ENCODE results near the gene AQP7.
"Not testable (repeated sequence)": the region's sequence is repeated elsewhere in the genome, so short reads cannot be mapped to it uniquely, and the experiment has no call there.

The AQP7 gene

DNA sequence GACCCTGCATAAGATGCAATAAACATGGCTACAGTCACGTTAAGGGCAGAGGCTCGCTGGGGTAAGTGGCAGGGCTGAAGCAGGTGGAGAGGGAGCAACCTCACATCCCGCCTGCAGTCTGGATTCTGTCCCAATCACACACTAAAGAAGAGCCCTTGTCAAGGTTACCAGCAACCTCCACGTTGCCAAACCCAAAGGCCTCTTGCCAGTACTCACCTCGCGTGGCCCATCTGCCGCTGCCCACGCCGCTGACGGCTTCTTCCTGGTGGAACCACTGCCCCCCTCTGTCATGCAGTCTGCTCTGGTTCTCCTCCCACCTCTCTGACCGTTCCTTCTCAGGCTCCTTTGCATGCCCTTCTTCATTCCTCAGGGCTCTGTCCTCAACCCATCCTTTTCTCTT lies 8.8 kb downstream of the AQP7 start:
- no peak for DNase-seq

DNA sequence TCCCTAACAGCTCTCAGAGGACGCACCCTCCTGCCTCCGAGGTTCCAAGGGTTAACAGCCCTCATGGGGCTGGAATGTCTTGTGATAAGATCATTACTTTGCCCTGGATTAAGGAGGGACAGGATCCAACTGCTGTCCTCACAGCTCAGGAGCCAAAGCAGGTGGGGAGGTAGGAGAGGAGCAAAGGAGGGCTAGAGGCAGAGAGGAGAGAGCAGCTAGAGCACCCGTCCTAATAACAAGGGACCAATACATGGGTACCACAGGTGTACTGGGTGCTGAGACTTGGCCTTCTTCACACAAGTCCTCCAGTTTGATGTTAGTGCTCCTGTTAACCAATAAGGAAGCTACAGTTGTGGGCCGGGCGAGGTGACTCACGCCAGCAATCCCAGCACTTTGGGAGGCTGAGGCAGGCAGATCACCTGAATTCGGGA lies 9.8 kb downstream of the AQP7 start:
- DNase-seq: not testable (repeated sequence)

DNA sequence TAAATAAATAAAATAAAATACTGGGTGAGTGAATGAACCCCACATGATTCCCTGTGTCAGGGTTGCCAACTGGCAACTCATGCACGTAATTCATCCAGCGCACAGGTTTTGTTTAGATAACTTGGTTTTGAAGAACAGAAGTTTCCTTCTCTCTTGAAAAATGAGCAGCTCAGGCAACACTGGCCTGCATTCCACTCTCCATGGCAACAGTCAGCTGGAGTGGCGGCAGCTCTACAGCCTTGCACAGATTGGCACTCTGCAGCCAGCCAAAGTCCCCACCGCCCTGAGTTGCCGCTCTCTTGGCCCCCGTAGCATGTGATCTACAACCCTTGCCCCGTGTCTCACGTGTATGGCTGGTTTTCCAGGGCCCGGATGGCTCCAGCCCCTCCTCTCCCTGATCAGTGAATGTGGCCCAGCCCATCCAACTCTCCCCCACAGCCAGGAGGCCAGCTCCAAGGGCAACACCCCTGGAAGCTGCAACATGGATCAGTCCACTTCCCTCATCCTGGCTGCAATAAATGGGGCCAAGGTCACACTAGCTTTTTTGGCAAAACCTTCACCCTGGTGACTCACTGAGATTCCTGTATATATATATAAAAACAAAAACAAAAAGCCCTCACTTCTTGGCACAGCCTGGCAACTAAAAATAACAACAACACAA lies 11.1 kb downstream of the AQP7 start:
- DNase-seq: peak; percentile 23

DNA sequence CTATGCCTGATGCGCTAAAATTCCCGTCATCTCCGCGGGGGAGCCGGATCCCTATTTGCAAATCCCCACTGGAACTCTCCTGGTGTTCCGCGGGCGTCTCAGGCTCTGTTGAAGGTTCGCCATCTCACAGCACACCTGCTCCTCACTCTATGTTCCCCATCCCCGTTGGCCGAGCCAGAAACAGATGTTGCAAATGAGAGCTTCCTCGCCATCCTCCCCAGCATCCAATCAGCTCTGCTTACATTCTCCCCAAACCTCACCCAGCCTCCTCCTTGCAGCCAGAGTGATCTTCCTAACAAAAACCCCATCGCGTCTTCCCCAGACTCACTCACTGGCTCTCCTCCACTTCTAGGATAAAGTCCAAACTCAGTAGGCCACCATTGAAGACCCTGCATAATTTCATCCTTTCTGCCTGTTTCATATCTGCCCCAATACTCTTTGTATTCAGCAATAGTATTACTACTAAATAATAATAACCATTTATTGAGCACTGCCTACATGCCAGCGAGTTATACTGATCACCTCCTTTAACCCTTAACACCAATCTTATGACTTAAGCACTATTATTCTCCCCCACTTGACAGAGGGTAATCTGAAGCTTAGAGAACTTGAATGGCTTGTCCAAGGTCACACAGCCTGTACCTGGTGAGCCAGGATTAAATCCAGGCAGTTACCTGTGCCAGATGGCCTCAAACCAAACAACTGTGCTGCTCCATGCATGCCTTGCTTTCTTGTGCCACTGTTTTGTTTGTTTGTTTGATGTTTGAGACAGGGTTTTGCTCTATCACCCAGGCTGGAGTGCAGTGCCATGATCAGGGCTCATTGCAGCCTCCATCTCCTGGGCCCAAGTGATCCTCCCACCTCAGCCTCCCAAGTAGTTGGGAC lies 14.0 kb downstream of the AQP7 start:
- DNase-seq: no peak

DNA sequence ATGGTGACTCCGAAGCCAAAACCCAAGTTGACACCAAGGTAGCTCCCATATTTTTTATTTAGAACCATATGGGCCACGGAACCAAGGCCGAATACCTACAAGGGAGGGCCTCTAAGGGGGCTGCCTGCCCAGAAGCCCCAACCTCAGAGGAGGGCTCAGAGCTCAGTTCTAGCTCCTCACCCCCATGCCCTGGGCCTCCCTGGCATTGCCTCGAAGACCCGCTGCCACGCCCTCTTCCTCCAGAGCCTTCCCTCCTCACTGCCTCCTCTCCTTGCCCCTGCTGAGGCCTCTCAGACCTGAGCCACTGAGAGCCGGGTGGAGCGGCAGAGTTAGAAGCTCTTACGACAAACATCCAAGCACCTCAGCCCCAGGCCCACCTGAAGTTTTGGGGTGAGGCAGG lies 15.4 kb downstream of the AQP7 start:
- not testable (repeated sequence) for DNase-seq

DNA sequence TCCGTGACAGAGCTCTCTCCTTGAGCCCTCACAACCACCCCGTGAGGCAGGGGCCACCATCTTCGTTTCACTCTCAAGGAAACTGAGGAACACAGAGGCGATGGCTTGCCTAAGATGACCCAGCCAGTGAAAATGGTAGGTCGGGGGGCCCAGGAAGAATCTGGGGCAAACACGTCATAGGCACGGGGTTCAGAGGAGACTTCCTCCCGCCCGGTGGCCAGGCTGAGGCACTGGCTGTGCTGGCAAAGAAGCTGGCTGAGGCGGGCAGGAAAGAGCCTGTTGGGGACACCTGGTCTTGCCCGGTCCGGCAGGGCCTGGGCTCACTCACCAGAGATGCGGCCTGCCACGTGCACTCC lies 15.7 kb downstream of the AQP7 start:
- DNase-seq: not testable (repeated sequence)

DNA sequence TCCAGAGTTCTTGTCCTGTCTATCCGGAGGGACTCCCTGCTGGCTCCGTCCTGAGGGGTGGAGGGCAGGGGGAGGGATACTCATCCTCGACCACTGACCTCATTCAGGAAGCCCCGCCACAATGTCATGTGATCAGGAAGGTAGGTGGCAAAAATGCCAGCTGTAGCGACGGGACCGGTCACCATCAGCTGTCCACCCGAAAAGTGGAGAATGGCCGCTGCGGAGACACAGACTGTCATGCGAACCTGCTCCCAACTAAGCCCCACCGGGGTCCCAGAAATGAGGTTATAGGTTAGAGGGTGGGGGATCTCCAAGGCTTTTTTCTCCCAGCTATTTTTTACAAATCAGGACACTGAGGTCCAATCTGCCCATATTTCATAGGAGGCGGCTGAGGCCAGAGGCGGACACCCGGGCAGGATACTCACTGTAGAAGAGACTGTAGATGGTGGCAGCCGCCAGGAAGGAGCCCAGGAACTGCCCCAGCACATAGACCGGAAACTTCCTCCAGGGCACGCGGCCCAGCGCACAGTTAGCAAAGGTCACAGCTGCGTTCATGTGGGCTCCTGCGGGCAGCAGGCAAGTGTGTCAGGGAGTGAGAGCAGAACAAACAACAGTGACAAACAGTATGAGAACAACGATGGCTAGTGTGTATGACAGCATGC lies 16.3 kb downstream of the AQP7 start:
- DNase-seq: not testable (repeated sequence)

DNA sequence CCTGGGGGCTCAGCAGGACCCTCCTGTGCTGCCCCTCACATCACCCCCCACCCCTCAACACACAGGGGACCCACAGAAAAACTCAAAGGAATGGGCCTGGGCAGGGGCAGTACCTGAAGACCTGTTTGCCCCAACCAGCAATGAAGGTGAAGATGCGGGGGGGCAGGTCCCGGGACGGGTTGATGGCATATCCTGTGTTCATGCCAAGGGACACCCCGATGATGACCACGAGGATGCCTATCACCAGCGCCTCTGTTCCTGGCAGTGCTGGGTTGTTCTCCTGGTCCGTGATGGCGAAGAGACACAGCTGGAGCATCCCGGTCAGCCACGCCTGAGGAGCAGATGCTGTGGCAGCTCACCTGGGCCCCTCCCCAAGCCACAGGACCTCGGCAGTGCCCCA lies 16.8 kb downstream of the AQP7 start:
- not testable (repeated sequence) for DNase-seq

DNA sequence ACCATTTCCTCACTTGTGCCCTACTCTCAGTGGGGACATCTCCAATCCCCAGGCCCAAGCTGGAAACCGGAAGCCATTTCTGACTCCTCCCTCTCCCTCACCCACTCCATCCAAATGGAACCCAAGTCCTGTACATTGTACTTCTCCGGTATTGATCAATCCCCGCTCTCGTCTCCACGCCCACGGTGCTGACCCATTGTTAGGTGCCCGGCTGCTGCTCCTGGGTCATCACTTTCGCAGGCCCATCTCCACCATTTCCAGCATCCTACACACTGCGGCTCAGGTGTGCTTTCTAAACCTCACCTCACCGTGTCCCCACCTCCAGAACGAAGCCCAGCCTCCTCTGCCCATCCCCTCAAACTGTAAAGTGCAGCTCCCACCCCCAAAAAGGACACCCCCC lies 19.0 kb downstream of the AQP7 start:
- not testable (repeated sequence) for DNase-seq

DNA sequence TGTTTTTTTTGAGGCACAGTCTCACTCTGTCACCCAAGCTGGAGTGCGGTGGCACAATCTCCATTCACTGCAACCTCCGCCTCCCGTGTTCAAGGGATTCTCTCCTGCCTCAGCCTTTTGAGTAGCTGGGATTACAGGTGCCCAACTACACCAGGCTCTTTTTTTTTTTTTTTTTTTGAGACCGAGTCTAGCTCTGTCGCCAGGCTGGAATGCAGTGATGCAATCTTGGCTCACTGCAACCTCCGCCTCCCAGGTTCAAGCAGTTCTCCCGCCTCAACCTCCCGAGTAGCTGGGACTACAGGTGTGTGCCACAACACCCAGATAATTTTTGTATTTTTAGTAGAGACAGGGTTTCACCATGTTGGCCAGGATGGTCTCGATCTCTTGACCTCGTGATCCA lies 20.0 kb downstream of the AQP7 start:
- not testable (repeated sequence) for DNase-seq

DNA sequence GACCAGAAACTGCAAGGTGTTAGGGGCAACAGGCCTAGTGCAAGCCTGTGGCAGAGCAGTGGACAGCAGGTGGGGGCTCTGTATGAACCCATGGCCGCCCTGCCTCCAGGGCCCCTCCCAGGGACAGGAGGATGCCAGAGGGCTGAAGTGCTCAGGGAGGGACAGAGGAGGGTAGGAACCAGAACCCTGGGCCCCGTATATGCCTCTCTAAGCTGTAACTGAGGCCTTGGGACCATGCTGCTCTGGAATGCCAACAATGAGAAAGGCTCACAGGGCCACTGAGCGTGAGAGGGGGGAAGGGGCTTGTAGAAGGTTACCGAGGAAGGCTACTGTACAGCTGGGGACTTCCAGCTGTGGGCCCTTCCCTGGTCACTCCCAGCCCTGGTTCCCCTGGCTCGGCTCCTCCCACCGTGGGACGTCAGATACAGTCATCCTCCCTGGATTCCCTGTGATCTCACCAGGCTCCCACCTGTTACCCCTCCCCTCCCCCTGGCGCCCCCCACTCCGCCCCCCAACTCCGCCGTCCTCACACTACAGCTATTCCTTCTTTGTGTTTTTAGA lies 21.1 kb downstream of the AQP7 start:
- no peak for DNase-seq

DNA sequence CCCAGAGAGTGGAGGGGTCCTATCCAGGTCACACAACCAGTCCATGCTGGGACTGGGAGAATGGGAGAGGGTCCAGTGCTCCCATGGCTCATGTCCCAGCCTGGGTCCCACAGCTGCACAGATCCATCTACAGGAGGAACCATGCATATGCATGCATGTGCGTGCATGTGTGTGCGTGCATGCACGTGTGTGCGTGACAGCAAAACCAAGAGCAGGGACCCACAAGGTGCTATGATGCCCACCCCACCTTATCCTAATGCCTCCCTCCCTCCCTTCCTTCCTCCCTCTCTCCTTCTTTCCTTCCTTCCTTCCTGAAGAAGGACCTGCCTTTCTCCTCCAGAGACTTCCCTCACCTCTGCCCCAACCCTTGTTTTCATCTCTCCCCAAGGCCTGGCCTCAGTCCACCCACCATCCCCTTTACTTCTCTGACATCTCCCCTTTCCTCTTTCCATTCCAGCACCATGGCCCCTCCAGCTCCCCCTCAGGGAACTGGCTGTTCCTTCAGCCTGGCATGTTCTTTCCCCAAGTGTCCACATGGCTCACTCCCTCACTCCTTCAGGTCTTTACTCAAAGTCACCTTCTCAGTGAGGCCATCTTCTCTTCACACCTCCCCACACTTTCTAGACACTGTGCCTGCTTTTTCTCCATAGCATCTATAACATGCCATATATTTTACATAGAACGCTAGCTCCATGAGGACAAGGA lies 21.8 kb downstream of the AQP7 start:
- no peak for DNase-seq

DNA sequence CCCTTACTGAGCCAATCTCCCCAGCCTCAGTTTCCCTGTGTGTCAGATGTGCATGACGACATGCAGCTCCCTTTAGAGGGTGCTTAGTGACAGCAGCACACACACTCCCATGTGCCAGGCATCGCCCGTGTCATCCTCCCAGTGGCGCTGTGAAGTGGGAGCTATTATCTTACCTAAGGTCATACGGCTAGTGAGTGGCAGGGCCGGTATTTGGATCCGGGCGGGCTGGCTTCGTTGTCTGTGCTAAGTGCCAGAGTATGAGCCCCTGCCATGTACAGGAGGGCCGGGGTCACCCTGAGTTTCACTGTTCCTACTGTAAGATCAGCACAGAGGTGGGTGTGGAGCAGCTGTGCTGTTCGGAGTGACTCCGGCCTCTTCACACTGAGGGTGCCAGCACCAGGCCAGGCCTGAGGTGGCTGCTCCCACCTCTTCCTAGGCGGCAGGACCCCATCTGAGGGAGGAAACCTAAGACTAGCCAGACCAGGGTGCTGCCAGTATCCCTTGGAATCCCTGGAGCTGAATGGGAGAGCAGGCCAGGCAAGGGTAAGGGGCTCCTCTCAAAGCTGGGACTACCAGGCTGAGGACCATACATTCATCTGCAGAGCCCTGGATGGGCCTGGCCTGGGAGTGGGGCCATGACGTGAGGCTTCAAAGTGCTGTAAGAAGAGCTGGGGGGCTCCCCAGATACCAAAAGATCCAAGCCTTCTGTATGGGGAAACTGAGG lies 22.5 kb downstream of the AQP7 start:
- DNase-seq: no peak

DNA sequence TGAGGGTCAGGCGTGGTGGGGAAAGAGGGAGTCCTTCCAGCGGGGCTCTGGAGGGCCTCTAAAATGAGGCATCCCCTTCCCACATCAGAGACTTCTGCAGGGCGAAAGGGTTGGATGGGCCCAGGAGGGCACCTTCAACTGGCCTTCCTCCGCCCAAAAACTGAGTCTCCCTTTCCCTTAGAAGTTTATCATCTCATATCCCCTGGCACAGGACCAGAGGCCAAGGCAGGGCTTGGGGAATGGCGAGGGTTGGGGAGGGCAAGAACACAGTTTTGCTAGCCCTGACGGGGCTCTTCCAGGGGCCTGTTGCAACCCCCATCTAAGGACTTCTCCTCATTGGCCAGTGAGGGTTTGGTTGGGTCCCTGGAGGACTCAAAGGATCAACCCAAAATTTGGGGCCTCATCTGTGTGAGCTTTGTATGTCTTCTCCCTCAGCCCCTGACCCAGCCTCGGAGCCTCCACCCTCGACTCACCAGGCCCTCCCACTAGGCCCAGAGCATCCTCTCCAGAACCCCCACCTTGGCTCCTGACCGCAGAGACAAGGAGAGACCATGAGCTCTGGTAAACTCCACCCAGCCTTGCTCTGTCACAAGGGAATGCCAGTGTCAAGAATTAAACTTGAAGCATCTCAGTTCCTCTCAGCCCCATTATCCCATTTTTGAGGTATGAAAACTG lies 24.1 kb downstream of the AQP7 start:
- no peak for DNase-seq

DNA sequence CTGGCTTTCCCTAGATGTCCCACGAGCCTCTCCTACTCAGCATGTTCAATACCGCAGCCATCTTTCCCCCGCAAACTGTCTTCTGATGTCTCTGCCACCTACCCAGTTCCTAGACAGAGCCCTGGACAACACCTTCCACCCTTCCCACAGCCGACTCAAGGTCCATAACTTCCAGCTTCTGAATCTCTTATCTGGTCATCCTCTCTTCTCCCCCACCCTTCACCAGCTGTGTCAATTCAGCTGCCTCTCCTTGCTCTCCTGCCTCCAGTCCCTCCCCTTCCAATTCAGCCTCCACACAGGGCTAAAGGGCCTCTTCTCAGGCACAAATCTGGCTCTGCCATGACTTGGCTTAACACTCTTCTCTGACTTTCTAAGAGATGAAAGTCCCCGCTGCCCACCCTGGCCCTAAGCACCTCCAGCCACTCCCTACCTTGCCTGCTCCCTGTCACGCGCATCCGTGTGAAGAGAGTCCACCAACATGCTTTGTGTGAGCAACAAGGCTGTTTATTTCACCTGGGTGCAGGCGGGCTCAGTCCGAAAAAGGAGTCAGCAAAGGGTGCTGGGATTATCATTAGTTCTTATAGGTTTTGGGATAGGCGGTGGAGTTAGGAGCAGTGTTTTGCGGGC lies 25.2 kb downstream of the AQP7 start:
- DNase-seq: no peak

DNA sequence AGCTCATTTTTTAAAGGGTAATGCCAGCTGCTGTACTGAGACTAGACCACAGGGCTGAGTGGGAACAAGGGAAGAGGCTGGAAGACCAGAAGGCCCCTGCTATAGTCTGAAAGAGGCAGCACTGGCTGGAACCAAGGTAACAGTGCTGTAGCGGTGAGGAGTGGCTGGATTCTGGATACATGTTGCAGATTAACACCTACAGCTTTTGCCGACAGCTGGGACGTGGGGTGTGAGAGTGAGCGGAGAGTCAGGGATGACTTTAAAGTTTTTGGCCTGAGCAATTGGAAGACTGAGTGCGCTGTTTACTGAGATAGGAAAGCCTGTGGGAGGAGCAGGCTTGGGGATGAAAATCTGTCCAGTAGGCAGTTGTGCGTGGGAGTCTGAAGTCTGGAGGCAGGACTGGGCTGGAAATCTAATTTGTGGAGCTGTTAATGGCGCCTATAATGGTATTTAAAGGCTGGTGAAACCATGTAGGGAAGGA lies 26.5 kb downstream of the AQP7 start:
- no peak for DNase-seq

DNA sequence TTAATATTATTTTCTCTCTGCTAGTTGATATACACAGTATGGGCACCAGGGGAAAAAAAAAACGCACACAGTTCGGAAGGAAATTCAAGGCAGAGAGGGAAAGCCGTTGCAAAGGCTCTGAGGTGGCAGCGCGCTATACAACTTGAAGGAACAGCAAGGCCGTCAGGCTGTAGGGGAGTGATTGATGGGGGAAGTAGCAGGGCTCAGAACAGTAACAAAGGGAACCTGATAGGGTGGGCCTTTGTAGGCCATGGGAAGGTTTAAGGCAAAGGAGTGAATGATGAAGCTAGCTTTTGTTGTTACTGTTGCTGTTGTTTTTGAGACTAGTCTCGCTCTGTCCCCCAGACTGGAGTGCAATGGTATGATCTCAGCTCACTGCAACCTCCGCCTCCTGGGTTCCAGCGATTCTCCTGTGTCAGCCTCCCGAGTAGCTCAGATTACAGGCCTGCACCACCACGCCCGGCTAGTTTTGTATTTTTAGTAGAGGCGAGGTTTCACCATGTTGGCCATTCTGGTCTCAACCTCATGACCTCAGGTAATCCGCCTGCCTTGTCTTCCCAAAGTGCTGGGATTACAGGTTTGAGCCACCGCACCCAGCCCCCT lies 27.0 kb downstream of the AQP7 start:
- DNase-seq: no peak

DNA sequence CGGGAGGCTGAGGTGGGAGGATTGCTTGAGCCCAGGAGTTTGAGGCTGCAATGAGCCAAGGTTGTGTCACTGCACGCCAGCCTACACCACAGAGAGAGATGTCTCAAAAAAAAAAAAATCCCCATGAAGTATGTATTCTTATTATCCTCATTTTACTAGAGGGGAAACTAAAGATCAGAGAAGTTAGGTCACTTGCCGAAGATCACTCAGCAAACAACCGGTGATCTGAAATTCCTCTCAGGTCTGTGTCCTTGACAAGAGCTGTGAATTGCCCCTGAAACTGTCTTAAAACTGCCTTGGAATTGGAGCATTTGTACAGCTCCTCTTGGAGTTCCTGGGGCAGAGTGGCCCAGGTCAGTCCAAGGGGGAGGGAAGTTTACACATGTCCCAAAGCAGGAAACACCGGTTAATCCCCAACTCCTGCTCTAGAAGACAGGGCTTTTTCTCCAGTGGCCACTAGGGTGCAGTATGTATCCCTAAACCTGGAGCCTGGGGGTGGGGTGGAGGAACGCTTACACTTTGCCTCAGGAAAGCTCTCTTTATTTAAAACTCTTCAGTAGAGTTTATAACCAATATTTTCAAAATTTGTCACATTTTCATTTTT lies 27.6 kb downstream of the AQP7 start:
- peak; percentile 73 for DNase-seq

DNA sequence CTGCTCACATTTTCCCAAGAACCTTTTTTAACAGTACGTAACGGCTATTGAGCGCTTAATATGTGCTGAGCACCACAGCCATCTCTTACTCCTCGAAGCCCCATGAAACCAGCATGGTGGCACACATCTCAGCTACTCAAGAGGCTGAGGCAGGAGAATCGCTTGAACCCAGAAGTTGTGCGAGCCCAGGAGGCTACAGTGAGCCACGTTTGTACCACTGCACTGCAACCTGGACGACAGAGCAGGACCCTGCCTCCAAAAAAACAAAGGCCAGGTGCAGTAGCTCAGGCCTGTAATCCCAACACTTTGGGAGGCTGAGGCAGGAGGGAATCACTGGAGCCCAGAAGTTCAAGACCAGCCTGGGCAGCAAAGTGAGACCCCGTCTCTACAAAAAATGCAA lies 28.2 kb downstream of the AQP7 start:
- DNase-seq: no peak

DNA sequence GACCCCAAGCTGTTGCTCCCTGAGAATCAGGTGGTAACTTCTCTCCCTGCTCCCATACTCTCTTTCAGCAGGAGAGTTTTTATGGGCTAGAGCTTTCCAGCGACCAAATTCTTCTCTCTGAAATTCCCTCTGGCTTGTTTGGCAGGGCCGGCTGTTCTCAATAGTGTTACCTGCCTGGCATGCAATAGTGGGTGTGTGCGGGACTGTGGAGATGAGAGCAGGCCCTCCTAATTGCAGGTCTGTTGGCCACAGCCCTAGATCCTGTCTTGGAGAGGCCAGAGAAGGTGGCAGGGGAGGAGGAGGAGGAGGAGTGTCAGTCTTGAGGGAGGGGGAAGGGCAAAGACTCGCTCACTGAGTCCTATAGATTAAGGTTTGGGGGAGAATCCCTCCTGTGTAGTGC lies 29.5 kb downstream of the AQP7 start:
- no peak for DNase-seq

All from NCI-H1694 (cell line).